ENCODE results near the gene UTP14C.
"Not testable (repeated sequence)": the region's sequence is repeated elsewhere in the genome, so short reads cannot be mapped to it uniquely, and the experiment has no call there.

UTP14C gene, protein sequence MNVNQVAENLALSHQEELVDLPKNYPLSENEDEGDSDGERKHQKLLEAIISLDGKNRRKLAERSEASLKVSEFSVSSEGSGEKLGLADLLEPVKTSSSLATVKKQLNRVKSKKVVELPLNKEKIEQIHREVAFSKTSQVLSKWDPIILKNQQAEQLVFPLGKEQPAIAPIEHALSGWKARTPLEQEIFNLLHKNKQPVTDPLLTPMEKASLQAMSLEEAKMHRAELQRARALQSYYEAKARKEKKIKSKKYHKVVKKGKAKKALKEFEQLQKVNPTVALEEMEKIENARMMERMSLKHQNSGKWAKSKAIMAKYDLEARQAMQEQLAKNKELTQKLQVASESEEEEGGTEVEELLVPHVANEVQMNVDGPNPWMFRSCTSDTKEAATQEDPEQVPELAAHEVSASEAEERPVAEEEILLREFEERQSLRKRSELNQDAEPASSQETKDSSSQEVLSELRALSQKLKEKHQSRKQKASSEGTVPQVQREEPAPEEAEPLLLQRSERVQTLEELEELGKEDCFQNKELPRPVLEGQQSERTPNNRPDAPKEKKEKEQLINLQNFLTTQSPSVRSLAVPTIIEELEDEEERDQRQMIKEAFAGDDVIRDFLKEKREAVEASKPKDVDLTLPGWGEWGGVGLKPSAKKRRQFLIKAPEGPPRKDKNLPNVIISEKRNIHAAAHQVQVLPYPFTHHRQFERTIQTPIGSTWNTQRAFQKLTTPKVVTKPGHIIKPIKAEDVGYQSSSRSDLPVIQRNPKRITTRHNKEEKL

DNA sequence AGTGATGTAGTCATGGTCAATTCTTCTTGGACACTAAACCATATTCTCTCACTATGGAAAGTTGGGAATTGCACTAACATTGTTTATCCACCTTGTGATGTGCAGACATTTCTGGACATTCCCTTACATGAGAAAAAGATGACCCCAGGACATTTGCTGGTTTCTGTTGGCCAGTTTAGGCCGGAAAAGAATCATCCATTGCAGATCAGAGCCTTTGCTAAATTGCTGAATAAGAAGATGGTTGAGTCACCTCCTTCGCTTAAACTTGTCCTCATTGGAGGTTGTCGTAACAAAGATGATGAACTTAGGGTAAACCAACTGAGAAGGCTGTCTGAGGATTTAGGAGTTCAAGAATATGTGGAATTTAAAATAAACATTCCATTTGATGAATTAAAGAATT lies at the start of gene UTP14C:
Gene UTP14C, plus strand, starts transcription at position 211 of the 400 bp plus-strand sequence. CDS start 4,114 bp downstream, outside the sequence.
- no peak for DNase-seq

DNA sequence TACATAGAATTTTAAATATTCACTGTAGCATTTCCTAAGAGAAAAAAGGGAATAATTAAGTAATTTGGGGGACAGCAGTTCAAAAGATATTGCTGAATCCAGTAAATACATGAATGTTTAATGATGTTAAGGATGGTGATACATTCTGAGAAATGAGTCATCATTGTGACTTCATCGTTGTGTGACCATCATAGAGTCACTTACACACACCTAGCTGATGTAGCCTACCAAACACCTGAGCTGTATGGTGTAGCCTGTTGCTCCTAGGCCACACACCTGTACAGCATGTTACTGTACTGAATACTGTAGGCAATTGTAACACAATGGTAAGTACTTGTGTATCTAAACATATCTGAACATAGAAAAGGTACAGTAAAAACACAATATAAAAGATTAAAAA lies 48.1 kb upstream of the UTP14C start:
- no peak for DNase-seq

DNA sequence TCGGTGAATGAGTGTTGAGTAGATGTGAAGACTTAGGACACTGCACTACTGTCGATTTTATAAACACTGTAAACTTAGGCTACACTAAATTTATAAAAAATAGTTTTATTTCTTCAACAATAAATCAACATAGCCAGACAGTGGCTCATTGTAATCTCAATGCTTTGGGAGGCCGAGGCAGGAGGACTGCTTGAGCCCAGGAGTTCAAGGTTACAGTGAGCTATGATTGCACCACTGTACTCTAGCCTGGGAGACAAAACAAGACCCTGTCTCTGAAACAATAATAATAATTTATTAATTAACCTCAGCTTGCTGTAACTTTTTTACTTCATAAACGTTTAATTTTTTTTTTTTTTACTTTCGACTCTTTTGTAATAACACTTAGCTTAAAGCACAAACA lies 47.6 kb upstream of the UTP14C start:
- DNase-seq: no peak

DNA sequence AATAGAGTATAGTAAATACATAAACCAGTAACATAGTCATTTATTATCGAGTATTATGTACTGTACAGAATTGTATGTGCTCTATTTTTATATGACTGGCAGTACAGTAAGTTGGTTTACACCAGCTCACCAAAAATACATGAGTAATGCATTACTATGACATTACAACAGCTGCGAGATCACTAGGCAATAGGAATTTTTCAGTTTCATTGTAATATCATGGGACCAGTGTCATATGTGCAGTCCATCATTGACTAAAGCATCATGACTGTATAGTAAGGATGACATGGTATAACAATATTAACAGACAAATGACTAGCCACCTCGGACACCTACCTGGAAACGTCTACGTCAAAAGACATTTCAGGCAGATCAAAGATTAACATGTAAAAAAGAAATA lies 46.9 kb upstream of the UTP14C start:
- DNase-seq: no peak

DNA sequence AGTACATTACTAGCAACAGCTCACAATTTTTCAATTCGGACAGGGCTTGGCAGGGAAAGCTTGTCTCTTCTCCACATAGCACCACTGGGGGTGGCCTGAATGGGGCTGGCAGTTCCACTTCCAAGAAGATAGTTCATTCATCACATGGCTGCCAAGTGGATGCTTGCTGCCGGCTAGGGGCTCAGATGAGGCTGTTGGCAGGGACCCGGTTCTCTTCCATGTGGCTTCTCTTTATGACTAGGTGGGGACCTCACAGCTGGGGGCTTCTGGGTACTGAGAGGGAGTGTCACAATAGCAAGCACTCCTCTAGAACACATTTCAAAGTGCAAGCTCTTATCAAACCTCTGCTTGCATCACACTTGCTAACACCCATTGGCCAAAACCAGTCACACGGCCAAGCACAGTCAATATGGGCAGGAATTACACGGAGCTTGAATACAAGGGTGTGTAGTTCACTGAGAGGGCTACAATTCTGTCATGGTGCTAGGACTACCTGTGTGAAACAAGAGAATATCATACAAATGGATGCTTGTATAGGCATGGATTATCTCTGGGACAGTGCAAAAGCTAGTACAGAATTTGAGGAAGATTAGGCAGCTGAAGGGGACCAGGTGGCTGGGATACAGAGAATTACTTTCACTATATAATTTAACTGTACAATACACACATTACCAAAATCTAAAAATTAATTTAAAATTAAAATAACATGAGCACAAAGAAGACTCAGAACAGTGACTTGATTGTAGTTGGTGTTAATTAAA lies 45.5 kb upstream of the UTP14C start:
- no peak for DNase-seq

DNA sequence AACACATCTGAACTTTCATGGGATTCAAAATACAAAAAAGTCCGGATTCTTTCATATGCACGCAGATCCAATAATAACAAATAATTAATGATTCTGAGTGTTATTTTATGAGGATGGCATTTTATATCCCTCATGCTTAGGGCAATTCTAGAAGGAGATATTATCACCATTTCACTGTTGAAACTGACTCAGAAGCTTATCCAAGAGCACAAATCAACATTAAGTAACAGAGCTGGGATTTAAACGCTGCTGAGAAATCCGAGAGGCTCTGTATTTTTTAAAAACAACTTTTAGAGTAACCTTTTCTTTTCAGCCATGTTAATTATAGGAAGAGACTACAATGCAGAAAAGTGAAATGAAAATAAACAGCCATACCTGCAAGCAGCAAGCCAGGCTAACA lies 43.6 kb upstream of the UTP14C start:
- DNase-seq: no peak

DNA sequence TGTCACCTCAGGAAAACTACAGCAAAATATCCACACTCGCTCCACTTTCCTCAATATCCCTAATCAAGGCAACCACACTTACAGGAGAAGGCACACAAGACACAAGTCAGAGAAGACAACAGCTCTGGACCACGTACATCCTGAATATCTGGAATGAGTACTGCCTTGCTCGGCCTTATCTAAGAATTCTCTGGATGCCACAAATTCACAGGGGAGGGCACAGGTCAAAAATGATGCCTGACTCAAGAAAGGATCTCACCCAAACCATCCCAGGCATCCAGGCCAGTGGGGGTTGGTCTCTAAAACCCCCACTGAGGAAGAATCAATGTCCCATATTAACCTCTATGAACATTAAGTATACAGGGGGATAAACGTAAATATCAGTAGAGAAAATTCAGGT lies 43.1 kb upstream of the UTP14C start:
- DNase-seq: no peak

DNA sequence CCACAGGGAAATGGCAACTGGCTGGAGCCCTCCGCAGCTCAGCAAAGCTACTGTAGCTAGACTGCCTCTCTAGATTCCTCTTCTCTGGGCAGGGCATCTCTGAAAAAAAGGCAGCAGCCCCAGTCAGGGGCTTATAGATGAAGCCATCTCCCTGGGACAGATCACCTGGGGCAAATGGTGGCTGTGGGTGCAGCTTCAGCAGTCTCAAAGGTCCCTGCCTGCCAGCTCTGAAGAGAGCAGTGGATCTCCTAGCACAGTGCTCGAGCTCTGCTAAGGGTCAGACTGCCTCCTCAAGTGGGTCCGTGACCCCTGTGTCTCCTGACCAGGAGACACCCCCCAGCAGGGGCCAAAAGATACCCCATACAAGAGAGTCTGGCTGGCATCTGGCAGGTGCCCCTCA lies 41.2 kb upstream of the UTP14C start:
- DNase-seq: not testable (repeated sequence)

DNA sequence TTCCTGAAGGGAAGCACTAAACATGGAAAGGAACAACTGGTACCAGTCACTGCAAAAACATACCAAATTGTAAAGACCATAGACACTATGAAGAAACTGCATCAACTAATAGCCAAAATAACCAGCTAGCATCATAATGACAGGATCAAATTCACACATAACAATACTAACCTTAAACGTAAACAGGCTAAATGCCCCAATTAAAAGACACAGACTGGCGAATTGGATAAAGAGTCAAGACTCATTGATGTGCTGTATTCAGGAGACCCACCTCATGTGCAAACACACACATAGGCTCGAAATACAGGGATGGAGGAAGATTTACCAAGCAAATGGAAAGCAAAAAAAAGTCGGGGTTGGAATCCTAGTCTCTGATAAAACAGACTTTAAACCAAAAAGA lies 39.6 kb upstream of the UTP14C start:
- DNase-seq: not testable (repeated sequence)

DNA sequence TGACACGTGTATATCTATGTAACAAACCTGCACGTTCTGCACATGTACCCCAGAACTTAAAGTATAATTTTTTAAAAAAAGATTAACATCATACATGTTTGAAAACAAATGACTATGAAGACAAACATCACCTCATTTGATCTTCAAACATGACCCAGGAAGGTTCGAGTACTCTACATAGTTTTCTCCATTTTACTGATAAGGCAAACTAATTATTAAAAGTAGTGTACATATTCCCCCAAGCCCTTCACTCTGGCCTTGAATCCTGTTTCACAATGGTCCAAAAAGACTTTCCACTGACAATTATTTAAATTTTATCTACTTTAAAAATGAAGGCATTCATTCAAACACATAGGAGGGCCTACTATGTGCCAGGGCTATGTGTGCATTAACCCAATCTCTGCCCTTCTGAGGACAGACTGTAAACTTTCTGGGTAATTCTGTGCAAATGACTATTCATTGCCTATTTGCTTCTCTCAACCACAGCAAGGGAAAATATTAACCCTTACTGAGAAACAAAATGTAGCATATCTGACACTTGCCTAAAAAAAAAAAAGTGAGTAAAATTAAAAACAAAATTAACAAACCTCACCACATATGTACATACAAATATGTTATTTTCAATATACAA lies 35.4 kb upstream of the UTP14C start:
- no peak for DNase-seq

DNA sequence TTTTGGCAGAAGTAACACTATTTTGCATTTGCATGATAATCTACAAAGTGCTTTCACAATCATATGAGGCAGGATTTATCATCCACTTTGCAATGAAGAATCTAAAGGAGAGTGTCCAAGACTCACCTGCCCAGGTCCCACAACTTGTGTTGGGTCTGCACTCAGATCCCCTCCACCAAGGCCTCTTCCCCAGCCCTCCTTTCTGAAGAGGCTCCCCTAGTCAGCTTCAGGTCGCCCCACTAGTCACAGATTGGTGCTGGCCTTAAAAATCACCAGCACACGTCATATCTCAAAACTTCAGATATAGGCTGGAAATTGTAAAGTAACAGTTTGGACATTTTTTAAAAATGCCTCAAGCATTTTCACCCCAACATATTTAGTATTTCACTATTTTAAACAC lies 30.8 kb upstream of the UTP14C start:
- no peak for DNase-seq

DNA sequence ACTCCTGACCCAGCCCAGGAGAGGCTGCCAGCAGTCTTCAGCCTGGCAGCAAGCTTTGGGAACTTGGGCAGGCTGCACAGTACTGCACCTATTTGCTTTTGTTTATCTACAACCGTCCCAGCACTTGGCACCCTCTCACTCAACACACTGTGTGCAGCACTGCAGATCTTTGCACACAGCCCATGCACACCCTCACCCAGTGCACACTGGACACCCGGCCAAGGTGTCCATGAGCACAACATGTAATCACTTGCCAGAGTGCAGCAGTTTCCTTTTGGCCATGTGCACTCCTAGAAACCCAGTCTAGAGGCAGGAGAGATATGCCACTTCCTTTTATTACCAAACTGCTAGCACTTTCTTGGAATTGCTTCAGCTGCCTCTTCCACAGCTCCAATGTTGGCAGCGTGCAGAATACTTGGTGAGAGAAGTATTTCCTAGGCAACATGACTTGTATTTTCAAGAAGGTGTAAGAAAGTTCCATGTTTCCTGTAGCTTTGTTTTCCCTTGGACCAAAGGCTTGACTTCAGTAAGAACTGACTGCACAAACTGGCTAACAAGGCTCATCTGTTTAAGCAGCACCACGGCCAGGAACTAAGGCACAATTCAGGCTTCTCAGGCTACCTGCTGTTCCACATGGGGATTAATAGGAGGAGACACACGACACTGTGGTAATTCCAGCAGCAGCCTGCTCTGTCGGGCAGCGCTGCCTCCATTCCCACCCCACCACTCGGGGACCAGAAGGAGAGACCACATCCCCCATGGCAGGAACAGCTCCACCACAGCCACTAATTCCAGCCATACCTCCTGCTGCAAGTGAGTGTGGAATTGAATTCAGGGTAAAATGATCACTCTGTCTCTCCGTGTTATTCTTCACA lies 28.6 kb upstream of the UTP14C start:
- no peak for DNase-seq

DNA sequence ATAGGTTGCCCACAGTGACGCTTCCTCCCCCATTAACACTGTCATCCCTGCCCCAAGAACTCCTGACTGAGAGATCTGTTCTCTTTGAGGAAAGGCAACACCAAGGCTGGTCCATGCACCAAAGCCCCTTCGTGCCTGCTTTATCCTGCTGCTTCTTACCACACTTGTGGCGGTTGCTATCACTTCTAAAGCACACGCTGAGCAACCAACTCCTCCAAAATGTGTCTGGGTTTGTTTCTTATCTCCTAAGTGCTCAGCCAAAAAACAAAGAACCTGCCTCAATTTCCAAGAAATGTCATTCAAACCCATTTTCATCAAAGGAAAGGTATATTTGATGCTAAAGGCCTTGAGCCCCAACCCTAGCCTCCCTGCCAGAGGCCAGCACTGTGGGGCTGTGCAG lies 27.9 kb upstream of the UTP14C start:
- no peak for DNase-seq

DNA sequence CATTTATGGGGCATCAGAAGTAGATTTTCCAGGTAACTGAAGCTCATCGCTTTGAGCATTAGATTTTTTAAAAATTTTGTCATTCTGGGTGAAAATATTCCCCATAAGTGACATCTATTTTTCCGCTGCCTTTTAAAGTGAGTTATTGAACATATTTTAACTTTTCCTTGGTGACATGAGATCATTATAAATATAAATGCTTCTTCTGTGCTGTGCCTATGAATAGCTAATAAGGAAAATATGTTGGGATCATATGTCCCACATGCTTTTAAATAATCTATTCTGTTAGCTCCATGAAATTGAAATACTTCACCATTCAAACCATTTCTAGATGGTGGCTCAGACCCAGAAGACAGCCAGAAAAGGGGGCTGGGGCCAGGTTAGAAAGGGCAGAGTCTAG lies 27.3 kb upstream of the UTP14C start:
- no peak for DNase-seq

DNA sequence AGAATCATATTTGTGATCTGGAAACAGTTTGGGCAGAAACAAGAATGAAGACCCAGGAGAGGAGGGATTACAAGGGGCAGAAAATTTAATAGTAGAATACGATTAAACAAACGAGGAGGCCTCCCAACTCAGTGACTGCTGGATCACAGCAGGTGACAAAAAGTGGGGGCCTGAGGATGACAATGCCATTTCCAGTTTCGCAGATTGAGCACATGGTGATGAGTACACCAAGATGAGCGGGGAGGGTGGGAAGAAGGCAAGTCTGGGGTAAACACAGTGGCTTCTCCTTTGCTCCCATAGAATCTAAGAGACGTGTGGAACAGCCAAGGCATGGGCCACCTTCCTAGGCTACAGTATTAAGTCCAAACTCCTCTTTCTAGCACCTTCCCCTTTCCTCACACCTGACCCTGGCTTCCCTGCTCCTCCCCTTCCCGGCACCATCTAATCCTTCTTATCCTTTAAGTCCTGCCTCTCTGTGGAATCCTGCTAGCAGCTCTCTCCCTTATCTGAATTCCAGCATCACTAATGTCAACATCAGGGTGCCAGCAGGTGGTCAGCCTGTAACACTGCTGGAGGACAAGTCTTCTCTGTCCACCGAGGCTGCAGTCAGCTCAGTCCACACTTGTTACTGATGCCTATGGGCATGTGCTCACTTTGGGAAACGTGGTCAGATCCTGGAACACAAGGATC lies 26.7 kb upstream of the UTP14C start:
- no peak for DNase-seq

DNA sequence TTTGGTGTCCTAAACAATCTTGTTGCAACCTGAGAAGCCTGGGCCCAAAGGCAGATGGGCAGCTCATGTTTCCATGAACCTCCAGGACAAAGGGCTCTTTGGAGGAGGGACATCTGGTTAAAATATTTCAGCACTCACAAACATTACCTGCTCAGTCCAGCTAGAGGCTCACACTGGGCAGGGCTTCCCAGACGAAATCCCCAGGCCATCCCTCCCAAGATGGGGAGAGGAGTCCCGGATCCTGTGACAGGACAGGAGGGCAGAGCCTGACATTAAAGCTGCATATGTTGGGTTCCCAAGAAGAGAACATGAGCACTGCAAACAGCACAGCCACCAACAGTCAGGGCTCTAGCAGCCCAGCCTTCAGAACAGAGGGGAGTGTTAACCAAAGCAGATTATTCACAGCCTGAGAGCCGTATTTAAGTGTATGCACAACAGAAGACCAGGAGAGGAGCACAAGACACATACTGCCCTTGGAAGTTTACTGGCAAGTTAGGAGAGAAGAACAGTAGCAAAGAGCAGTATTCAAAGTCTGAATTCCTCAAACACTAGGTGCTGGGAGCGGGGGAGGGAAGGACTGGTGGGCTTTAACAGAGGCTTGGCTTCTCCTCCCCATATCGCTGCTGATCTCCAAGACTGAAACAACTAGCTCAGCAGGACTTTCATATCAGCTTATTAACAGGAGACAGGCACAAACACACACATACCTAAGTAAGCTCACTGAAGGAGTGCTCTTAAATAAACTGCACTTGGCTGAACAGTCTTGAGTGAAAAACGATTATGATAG lies 25.6 kb upstream of the UTP14C start:
- DNase-seq: no peak

DNA sequence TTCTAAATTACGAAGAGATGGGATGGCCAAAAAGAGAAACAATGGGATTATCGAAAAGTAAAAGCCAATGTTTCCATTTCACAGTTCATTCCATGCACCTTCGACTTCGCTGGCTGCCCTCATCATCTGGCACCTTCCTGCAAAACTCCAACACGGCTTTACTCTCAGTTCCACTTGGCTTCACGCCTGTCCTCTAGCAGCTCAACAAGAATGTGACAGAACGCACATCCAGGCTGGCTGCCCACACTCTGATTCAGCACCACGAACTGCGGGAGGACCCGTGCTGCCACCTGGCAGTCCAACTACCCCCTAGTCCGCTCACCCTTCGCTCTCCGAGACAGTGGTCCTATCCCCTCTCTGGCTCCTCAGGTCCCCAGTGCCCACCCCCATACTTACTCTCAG lies 25.0 kb upstream of the UTP14C start:
- DNase-seq: no peak

DNA sequence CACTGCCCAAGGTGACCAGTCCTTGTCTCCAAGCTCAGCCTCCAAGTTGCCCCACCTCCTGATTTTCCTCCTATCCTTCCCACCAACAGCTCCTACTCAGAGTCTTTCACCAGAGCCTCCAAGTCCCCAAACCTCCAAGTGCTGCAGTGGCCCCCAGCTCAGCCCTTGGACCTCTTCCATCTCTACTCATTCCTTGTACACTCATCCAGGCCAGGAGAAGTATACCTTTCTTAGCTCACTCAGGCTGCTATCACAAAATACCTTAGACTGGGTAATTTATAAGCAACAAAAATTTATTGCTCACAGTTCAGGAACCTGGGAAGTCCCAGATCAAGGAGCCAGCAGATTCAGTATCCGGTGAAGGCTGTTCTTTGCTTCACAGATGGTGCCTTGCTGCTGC lies 24.6 kb upstream of the UTP14C start:
- no peak for DNase-seq

DNA sequence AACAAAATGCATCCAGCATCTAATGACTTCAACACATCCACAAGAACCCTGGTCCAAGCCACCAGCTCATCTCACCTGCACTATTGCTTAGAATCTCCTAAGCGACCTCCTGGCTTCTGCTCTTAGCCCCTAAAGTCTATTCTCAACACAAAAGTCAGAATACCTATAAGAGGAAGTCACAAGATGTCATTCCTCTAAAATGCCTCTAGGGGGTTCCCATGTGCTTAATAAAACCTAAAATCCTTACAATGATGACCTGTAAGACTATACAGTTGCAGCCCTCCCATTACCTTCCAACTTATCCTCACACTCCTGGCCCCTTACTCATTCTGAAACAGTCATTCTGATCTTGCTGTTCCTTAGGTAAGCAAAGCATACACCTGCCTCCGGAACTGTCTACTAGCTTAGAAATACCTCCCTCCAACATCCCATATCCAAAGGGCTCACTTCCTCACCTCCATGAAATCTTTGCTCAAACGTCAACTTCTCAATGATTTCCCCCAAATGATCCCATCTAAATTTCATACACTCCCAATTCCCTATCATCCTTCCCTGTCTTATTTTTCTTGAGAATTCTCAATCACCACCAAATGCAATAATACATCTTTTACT lies 23.3 kb upstream of the UTP14C start:
- DNase-seq: peak; percentile 12

DNA sequence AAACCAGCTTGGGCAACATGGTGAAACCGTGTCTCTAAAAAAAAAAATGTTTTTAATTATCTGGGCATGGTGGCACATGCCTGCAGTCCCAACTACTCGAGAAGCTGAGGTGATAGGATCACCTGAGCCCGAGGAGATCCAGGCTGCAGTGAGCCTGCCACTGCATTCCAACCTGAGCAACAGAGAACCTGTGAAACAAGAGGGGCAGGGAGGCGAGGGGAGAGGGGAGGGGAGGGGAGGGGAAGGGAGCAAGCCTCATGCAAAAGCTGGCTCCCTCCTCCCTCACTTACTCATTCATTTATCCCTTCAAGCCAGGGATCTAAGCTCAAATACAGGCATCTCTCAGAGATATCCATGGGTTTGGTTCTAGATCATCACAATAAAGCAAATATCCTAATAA lies 22.1 kb upstream of the UTP14C start:
- no peak for DNase-seq
